NOMO-1 treated with DMSO at 0.1 percent for 48 hours (cell line): ENCODE results near the gene SSR2.
A peak's percentile ranks its signal among the peaks of the same experiment; 100 is the strongest.

Source experiments
- DNase-seq: peaks from one replicate; lab custom pipeline; 2025; ENCODE audit not compliant: unreplicated experiment; lab: John Stamatoyannopoulos, UW

The SSR2 gene

GRCh38 chr1:156020293-156021092, at the start of gene SSR2:
SSR2 (minus strand) TSS chr1:156020951; CDS start chr1:156020167, 784 bp downstream.
- DNase-seq: peak; percentile 90

GRCh38 chr1:156070548-156070947, 49.8 kb upstream of the SSR2 start:
- DNase-seq: no peak

- no peak for DNase-seq
Measured at GRCh38 chr1:156069490-156070455, 49.0 kb upstream of the SSR2 start.

GRCh38 chr1:156067262-156067661, 46.5 kb upstream of the SSR2 start:
- DNase-seq: no peak

- DNase-seq: no peak
Measured at GRCh38 chr1:156065871-156066270, 45.1 kb upstream of the SSR2 start.

- DNase-seq: no peak
Measured at GRCh38 chr1:156065212-156065611, 44.5 kb upstream of the SSR2 start.

GRCh38 chr1:156064615-156065014, 43.9 kb upstream of the SSR2 start:
- no peak for DNase-seq

- DNase-seq: no peak
Measured at GRCh38 chr1:156063997-156064285, 43.2 kb upstream of the SSR2 start.

- DNase-seq: no peak
Measured at GRCh38 chr1:156062189-156062588, 41.4 kb upstream of the SSR2 start.

- DNase-seq: no peak
Measured at GRCh38 chr1:156060937-156061636, 40.3 kb upstream of the SSR2 start, which contains the start of gene RAB25. RAB25 (plus strand) TSS chr1:156061160; CDS start chr1:156061401, 241 bp downstream.

GRCh38 chr1:156056326-156056849, 35.6 kb upstream of the SSR2 start:
- DNase-seq: no peak

- peak; percentile 66 for DNase-seq
Measured at GRCh38 chr1:156055281-156056048, 34.7 kb upstream of the SSR2 start.

- DNase-seq: peak; percentile 97
Measured at GRCh38 chr1:156054500-156055280, 33.9 kb upstream of the SSR2 start, which contains the start of gene LAMTOR2. LAMTOR2 (plus strand) TSS chr1:156054782; CDS start chr1:156054890, 108 bp downstream.

- DNase-seq: peak; percentile 72
Measured at GRCh38 chr1:156053768-156054499, 33.2 kb upstream of the SSR2 start, which contains the start of gene UBQLN4. UBQLN4 (minus strand) TSS chr1:156053798; CDS start chr1:156053701, 97 bp downstream.

- DNase-seq: peak; percentile 63
Measured at GRCh38 chr1:156052862-156053767, 32.4 kb upstream of the SSR2 start.

GRCh38 chr1:156051011-156051725, 30.4 kb upstream of the SSR2 start:
- no peak for DNase-seq

GRCh38 chr1:156050376-156050775, 29.6 kb upstream of the SSR2 start:
- DNase-seq: no peak
